Astrocyte (in vitro differentiated cells and primary cell): Measurements from ENCODE around the gene RASIP1.
"Not testable (repeated sequence)": the region's sequence is repeated elsewhere in the genome, so short reads cannot be mapped to it uniquely, and the experiment has no call there.

Source experiments
- EZH2 ChIP-seq: IDR thresholded peaks from 2 replicates; pipeline ENCODE4 v1.6.1; 2012; ENCODE audit warnings: mild to moderate bottlenecking, low read length, inconsistent platforms; ENCODE audit not compliant: insufficient read depth
- TF ChIP-seq, protein P1 (sequence below): IDR thresholded peaks from 2 replicates; pipeline ENCODE4 v1.5.1; 2011; ENCODE audit warnings: low read depth, mild to moderate bottlenecking, inconsistent platforms, low read length, moderate library complexity; ENCODE audit not compliant: insufficient read depth

DNA sequence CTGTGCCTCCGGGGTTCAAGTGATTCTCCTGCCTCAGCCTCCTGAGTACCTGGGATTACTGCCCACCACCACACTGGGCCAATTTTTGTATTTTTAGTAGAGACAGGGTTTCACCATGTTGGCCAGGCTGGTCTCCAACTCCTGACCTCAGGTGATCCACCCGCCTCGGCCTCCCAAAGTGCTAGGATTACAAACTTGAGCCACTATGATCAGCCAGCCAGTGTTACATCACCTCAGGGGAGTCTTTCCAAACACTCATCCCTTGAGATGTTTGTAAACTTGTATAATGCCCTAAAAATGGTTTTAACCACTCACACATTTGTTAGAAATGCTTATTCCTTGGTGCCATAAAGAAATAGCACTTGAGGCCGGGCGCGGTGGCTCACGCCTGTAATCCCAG is 46.0 kb upstream of the RASIP1 start:
- TF ChIP-seq, protein P1, sequence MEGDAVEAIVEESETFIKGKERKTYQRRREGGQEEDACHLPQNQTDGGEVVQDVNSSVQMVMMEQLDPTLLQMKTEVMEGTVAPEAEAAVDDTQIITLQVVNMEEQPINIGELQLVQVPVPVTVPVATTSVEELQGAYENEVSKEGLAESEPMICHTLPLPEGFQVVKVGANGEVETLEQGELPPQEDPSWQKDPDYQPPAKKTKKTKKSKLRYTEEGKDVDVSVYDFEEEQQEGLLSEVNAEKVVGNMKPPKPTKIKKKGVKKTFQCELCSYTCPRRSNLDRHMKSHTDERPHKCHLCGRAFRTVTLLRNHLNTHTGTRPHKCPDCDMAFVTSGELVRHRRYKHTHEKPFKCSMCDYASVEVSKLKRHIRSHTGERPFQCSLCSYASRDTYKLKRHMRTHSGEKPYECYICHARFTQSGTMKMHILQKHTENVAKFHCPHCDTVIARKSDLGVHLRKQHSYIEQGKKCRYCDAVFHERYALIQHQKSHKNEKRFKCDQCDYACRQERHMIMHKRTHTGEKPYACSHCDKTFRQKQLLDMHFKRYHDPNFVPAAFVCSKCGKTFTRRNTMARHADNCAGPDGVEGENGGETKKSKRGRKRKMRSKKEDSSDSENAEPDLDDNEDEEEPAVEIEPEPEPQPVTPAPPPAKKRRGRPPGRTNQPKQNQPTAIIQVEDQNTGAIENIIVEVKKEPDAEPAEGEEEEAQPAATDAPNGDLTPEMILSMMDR: not testable (repeated sequence)
- not testable (repeated sequence) for TF ChIP-seq EZH2
